Neural progenitor cell (in vitro differentiated cells): ENCODE data around the gene GPN1.
"Not testable (repeated sequence)": the region's sequence is repeated elsewhere in the genome, so short reads cannot be mapped to it uniquely, and the experiment has no call there.

Source experiments
- EZH2 ChIP-seq: fragments of 200-600 bp; sonication (generic); IDR thresholded peaks from 2 replicates; pipeline ENCODE4 v1.6.1; 2017; ENCODE audit warnings: antibody characterized with exemption, mild to moderate bottlenecking, moderate library complexity
- EZH2phosphoT487 ChIP-seq: fragments of 200-600 bp; sonication (generic); IDR thresholded peaks from 2 replicates; pipeline ENCODE4 v1.6.1; 2017; ENCODE audit warnings: antibody characterized with exemption
- TF ChIP-seq, protein P1 (sequence below): fragments of 200-600 bp; sonication (generic); IDR thresholded peaks from 2 replicates; pipeline ENCODE4 v1.5.1; 2017; ENCODE audit warnings: antibody characterized with exemption, mild to moderate bottlenecking

- TF ChIP-seq, protein P1, sequence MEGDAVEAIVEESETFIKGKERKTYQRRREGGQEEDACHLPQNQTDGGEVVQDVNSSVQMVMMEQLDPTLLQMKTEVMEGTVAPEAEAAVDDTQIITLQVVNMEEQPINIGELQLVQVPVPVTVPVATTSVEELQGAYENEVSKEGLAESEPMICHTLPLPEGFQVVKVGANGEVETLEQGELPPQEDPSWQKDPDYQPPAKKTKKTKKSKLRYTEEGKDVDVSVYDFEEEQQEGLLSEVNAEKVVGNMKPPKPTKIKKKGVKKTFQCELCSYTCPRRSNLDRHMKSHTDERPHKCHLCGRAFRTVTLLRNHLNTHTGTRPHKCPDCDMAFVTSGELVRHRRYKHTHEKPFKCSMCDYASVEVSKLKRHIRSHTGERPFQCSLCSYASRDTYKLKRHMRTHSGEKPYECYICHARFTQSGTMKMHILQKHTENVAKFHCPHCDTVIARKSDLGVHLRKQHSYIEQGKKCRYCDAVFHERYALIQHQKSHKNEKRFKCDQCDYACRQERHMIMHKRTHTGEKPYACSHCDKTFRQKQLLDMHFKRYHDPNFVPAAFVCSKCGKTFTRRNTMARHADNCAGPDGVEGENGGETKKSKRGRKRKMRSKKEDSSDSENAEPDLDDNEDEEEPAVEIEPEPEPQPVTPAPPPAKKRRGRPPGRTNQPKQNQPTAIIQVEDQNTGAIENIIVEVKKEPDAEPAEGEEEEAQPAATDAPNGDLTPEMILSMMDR, result not testable (repeated sequence)
- TF ChIP-seq EZH2, EZH2phosphoT487: not testable (repeated sequence)
These were observed 34.7 kb upstream of the GPN1 start for GRCh38 chr2:27594020-27594703.
